Amniotic stem cell (primary cell): ENCODE measurements around the gene ARHGAP4.

ENCODE experiments used
- DNase-seq: peaks from one replicate; lab custom pipeline; 2025; lab: John Stamatoyannopoulos, UW

Gene ARHGAP4

GRCh38 chrX:153945956-153946943, 20.2 kb upstream of the ARHGAP4 start:
- no peak for DNase-seq

GRCh38 chrX:153944800-153945150, 18.7 kb upstream of the ARHGAP4 start:
- no peak for DNase-seq

GRCh38 chrX:153944140-153944799, 18.2 kb upstream of the ARHGAP4 start, which contains the start of gene RENBP:
TSS of gene RENBP (minus strand) at chrX:153944643. CDS start at chrX:153944610, 33 bp downstream.
- no peak for DNase-seq

GRCh38 chrX:153941336-153942252, 15.5 kb upstream of the ARHGAP4 start:
- DNase-seq: no peak

GRCh38 chrX:153939573-153939972, 13.5 kb upstream of the ARHGAP4 start:
- no peak for DNase-seq

- no peak for DNase-seq
These were observed 12.2 kb upstream of the ARHGAP4 start for GRCh38 chrX:153938226-153938786.

GRCh38 chrX:153937056-153937455, 11.0 kb upstream of the ARHGAP4 start:
- no peak for DNase-seq

GRCh38 chrX:153935326-153935851, 9.3 kb upstream of the ARHGAP4 start:
- no peak for DNase-seq

- DNase-seq: peak; percentile 43
These were observed 8.8 kb upstream of the ARHGAP4 start, which contains the start of gene NAA10 for GRCh38 chrX:153934762-153935325. TSS of gene NAA10 (minus strand) at chrX:153935037. CDS start at chrX:153934904, 133 bp downstream.

- no peak for DNase-seq
These were observed 8.2 kb upstream of the ARHGAP4 start for GRCh38 chrX:153934148-153934761.

- DNase-seq: no peak
These were observed 7.7 kb upstream of the ARHGAP4 start for GRCh38 chrX:153933748-153934147.

- DNase-seq: no peak
These were observed 6.3 kb upstream of the ARHGAP4 start for GRCh38 chrX:153932220-153932915.

- DNase-seq: no peak
These were observed 5.7 kb upstream of the ARHGAP4 start for GRCh38 chrX:153931748-153932147.

GRCh38 chrX:153931151-153931550, 5.1 kb upstream of the ARHGAP4 start:
- DNase-seq: no peak

- no peak for DNase-seq
These were observed 4.2 kb upstream of the ARHGAP4 start for GRCh38 chrX:153930011-153930910.

- DNase-seq: no peak
These were observed 3.5 kb upstream of the ARHGAP4 start for GRCh38 chrX:153929576-153929975.

- no peak for DNase-seq
These were observed 2.8 kb upstream of the ARHGAP4 start for GRCh38 chrX:153928846-153929245.

- peak; percentile 91 for DNase-seq
These were observed 2.1 kb upstream of the ARHGAP4 start for GRCh38 chrX:153927922-153928760.
